ENCODE results near the gene TMEM140. TPM values are rescaled to one million over a fixed set of nuclear protein-coding genes. Genes with fewer than 3 reads are reported as not detected.

The TMEM140 gene
- total RNA-seq, 2 donors from 2014 or later, result not detected

DNA sequence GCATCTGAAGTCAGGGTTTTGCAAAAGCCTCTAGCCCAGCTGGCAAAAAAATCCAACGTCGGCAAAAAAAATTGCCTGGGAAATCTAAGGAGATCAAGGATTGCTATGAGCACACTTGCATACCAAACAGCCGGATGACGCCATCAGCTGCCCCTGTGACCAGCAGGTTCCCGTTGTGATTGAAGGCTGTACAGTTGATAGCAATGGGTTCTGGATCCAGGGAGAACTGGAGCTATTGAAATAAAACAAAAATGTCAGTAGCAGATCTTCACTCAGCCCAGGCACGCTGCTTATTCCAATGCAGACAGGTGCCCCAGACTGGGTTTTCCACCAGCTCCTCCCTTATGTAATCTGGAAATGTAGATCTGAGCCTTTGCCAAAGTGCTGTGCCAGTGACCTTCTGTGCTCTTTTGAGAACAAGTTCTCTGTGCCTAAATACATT, 41.4 kb downstream of the TMEM140 start:
- 93 to 100% methylated on average over 6 of the region's 6 CpGs for WGBS, 2 experiments (ENCODE audit: insufficient coverage in 1 of 2, insufficient read length in 1 of 2)
- H3K9me3 ChIP-seq (ENCODE audit: control insufficient read depth, low read length), result no peaks in the 10 kb centered on the region

GRCh38 chr7:135189961-135190360, 42.1 kb downstream of the TMEM140 start:
- Histone ChIP-seq H3K27ac (ENCODE audit: low read depth, low read length) (no peak overlapping the region), H3K9ac (ENCODE audit: extremely low read depth, low read length, poor library complexity, severe bottlenecking) (no peak overlapping the region), H3K4me1 (ENCODE audit: control insufficient read depth, insufficient read depth, low read length) (no peaks in the 10 kb centered on the region), H3K27me3 (ENCODE audit: control insufficient read depth, insufficient read depth, low read length, poor library complexity, severe bottlenecking) (no peaks in the 10 kb centered on the region), H3K9me3 (ENCODE audit: control insufficient read depth, low read length) (no peaks in the 10 kb centered on the region), H3K4me3 (ENCODE audit: low read length) (no peak overlapping the region), H3K36me3 (ENCODE audit: control insufficient read depth, insufficient read depth, low read length) (peaks cover 22% of the 10 kb centered on the region)
- no peak overlapping the region for H3K4me3 Mint-ChIP-seq
- H3K27me3 Mint-ChIP-seq (ENCODE audit: insufficient read depth), result no peaks in the 10 kb centered on the region
- H3K36me3 Mint-ChIP-seq (ENCODE audit: low read depth), result peaks cover 50% of the 10 kb centered on the region
- DNase-seq, result no peak
- TF ChIP-seq CTCF (conservative IDR thresholded peaks at IDR 0.05), result no peak
- no peaks in the 10 kb centered on the region for H3K4me1 Mint-ChIP-seq
- no peak overlapping the region for H3K27ac Mint-ChIP-seq
- no peaks in the 10 kb centered on the region for H3K9me3 Mint-ChIP-seq
- WGBS, 2 experiments (ENCODE audit: insufficient coverage in 1 of 2, insufficient read length in 1 of 2), result 94 to 100% methylated on average over 2 to 4 of the region's 4 CpGs

More for the DNA sequence above, 41.4 kb downstream of the TMEM140 start:
- Histone ChIP-seq H3K9ac (ENCODE audit: extremely low read depth, low read length, poor library complexity, severe bottlenecking) (no peak overlapping the region), H3K27ac (ENCODE audit: low read depth, low read length) (no peak overlapping the region), H3K4me1 (ENCODE audit: control insufficient read depth, insufficient read depth, low read length) (no peaks in the 10 kb centered on the region), H3K4me3 (ENCODE audit: low read length) (no peak overlapping the region), H3K36me3 (ENCODE audit: control insufficient read depth, insufficient read depth, low read length) (peaks cover 22% of the 10 kb centered on the region), H3K27me3 (ENCODE audit: control insufficient read depth, insufficient read depth, low read length, poor library complexity, severe bottlenecking) (no peaks in the 10 kb centered on the region)
- Mint-ChIP-seq H3K27ac (no peak overlapping the region), H3K4me1 (no peaks in the 10 kb centered on the region), H3K9me3 (no peaks in the 10 kb centered on the region), H3K27me3 (ENCODE audit: insufficient read depth) (no peaks in the 10 kb centered on the region), H3K36me3 (ENCODE audit: low read depth) (peaks cover 50% of the 10 kb centered on the region), H3K4me3 (no peak overlapping the region)
- no peak for DNase-seq
- TF ChIP-seq CTCF (conservative IDR thresholded peaks at IDR 0.05), result no peak

GRCh38 chr7:135190703-135191102, 42.8 kb downstream of the TMEM140 start:
- H3K4me1 Mint-ChIP-seq, result no peaks in the 10 kb centered on the region
- Histone ChIP-seq H3K4me1 (ENCODE audit: control insufficient read depth, insufficient read depth, low read length) (no peaks in the 10 kb centered on the region), H3K27me3 (ENCODE audit: control insufficient read depth, insufficient read depth, low read length, poor library complexity, severe bottlenecking) (no peaks in the 10 kb centered on the region), H3K4me3 (ENCODE audit: low read length) (no peak overlapping the region), H3K27ac (ENCODE audit: low read depth, low read length) (no peak overlapping the region), H3K9me3 (ENCODE audit: control insufficient read depth, low read length) (no peaks in the 10 kb centered on the region), H3K9ac (ENCODE audit: extremely low read depth, low read length, poor library complexity, severe bottlenecking) (no peak overlapping the region), H3K36me3 (ENCODE audit: control insufficient read depth, insufficient read depth, low read length) (peaks cover 21% of the 10 kb centered on the region)
- peaks cover 48% of the 10 kb centered on the region for H3K36me3 Mint-ChIP-seq (ENCODE audit: low read depth)
- H3K27ac Mint-ChIP-seq, result no peak overlapping the region
- H3K9me3 Mint-ChIP-seq, result no peaks in the 10 kb centered on the region
- H3K4me3 Mint-ChIP-seq, result no peak overlapping the region
- no peak for DNase-seq
- TF ChIP-seq CTCF (conservative IDR thresholded peaks at IDR 0.05), result no peak
- no peaks in the 10 kb centered on the region for H3K27me3 Mint-ChIP-seq (ENCODE audit: insufficient read depth)
